Vagina (tissue), 2 donors: ENCODE measurements around the gene KCTD10.

Experiments
- POLR2A ChIP-seq, 2 donors: fragments of 450-650 bp; IDR thresholded peaks; one replicate each; pipeline ENCODE4 v1.6.1; 2017; ENCODE audit warnings: antibody characterized with exemption in 2 of 2, mild to moderate bottlenecking in 2 of 2, moderate library complexity in 2 of 2
- POLR2AphosphoS5 ChIP-seq, 2 donors: sonication (generic); formaldehyde crosslinking; IDR thresholded peaks; one replicate each; pipeline ENCODE4 v1.9.0; 2017; ENCODE audit warnings: antibody characterized with exemption in 2 of 2, mild to moderate bottlenecking in 2 of 2, low read depth in 1 of 2; ENCODE audit not compliant: insufficient read depth in 1 of 2
- TF ChIP-seq, protein P1 (sequence below), 3 experiments: fragments of 450-650 bp in 2 of 3; fragments of 200-600 bp in 1 of 3; sonication (generic) in 1 of 3; IDR thresholded peaks; one replicate each; pipeline ENCODE4 v1.5.1; 2017 to 2019; ENCODE audit warnings: antibody characterized with exemption in 3 of 3, mild to moderate bottlenecking in 2 of 3, moderate library complexity in 2 of 3

DNA sequence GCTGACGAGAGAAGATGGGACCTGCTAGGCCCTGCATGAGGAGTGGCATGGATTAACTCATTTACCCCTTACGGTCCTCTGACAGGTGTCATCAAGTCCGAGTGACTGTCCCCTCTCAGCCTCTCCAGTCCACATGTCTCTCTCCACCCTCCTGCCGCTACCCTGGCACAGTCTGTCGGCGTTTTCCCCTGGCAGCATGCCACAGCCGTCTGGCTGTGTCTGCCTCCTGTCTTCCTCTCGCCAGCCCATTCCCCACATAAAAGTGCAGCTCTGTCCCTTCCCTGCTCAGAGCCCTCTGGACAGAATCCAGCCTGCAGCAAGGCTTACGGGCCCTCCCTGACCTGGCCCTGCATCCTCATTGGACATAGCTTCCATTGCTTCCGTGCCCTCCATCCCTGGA lies 46.0 kb upstream of the KCTD10 start:
- TF ChIP-seq, protein P1, sequence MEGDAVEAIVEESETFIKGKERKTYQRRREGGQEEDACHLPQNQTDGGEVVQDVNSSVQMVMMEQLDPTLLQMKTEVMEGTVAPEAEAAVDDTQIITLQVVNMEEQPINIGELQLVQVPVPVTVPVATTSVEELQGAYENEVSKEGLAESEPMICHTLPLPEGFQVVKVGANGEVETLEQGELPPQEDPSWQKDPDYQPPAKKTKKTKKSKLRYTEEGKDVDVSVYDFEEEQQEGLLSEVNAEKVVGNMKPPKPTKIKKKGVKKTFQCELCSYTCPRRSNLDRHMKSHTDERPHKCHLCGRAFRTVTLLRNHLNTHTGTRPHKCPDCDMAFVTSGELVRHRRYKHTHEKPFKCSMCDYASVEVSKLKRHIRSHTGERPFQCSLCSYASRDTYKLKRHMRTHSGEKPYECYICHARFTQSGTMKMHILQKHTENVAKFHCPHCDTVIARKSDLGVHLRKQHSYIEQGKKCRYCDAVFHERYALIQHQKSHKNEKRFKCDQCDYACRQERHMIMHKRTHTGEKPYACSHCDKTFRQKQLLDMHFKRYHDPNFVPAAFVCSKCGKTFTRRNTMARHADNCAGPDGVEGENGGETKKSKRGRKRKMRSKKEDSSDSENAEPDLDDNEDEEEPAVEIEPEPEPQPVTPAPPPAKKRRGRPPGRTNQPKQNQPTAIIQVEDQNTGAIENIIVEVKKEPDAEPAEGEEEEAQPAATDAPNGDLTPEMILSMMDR (IDR thresholded peaks at IDR 0.05): no peak
- no peak for TF ChIP-seq POLR2A (IDR thresholded peaks at IDR 0.05)
- no peak for TF ChIP-seq POLR2AphosphoS5 (IDR thresholded peaks at IDR 0.05; ENCODE audit: insufficient read depth in 1 of 2, low read depth in 1 of 2)
